Neural cell (in vitro differentiated cells): ENCODE data around the gene CLTCL1. TPM values are rescaled to one million over a fixed set of nuclear protein-coding genes. Genes with fewer than 3 reads are reported as not detected.

ENCODE experiments used
- H2AFZ ChIP-seq: fragments of 200-600, 300-800 bp; sonication (generic), shearing (Covaris generic); 2 replicates; pipeline ENCODE4 v1.6.0; 2014; ENCODE audit warnings: low read depth, mild to moderate bottlenecking, antibody characterized with exemption, low read length, moderate library complexity
- H3F3A ChIP-seq: fragments of 200-600 bp; shearing (Covaris generic); 2 replicates; pipeline ENCODE4 v1.6.1; 2016; ENCODE audit warnings: mild to moderate bottlenecking, moderate library complexity, mixed read lengths, antibody characterized with exemption, low read length; ENCODE audit not compliant: insufficient read depth, poor library complexity, severe bottlenecking
- H3K27ac ChIP-seq: fragments of 200-600, 300-800 bp; sonication (generic), shearing (Covaris generic); 2 replicates; pipeline ENCODE4 v1.5.1; 2014; ENCODE audit warnings: mild to moderate bottlenecking, low read length, moderate library complexity
- H3K27me3 ChIP-seq: fragments of 300-800, 200-600 bp; sonication (generic), shearing (Covaris generic); 2 replicates; pipeline ENCODE4 v1.6.0; 2014; ENCODE audit warnings: mild to moderate bottlenecking, low read depth, low read length, moderate library complexity; ENCODE audit not compliant: insufficient read depth
- H3K36me3 ChIP-seq: fragments of 300-800, 200-600 bp; sonication (generic), shearing (Covaris generic); 2 replicates; pipeline ENCODE4 v1.5.1; 2014; ENCODE audit warnings: mild to moderate bottlenecking, antibody characterized with exemption, low read length, moderate library complexity; ENCODE audit not compliant: insufficient read depth
- H3K4me2 ChIP-seq: fragments of 300-800, 200-600 bp; sonication (generic), shearing (Covaris generic); 2 replicates; pipeline ENCODE4 v1.6.0; 2014; ENCODE audit warnings: mild to moderate bottlenecking, low read length
- H3K4me3 ChIP-seq: fragments of 300-800, 200-600 bp; sonication (generic), shearing (Covaris generic); 2 replicates; pipeline ENCODE4 v1.5.1; 2014; ENCODE audit warnings: mild to moderate bottlenecking, low read length, moderate library complexity
- H3K79me2 ChIP-seq: fragments of 200-600 bp; shearing (Covaris generic); replicated peaks from 2 replicates; pipeline ENCODE4 v1.6.0; 2014; ENCODE audit warnings: mild to moderate bottlenecking, low read length, moderate library complexity; ENCODE audit not compliant: insufficient read depth
- H3K9ac ChIP-seq: fragments of 300-800, 200-600 bp; sonication (generic), shearing (Covaris generic); 2 replicates; pipeline ENCODE4 v1.6.1; 2016; ENCODE audit warnings: mild to moderate bottlenecking, low read length, mixed read lengths
- H3K9me2 ChIP-seq: fragments of 200-600 bp; shearing (Covaris generic); 2 replicates; pipeline ENCODE4 v1.6.1; 2016; ENCODE audit warnings: mild to moderate bottlenecking, low read length, mixed read lengths; ENCODE audit not compliant: insufficient read depth
- H3K9me3 ChIP-seq: fragments of 200-600, 300-800 bp; sonication (generic), shearing (Covaris generic); 2 replicates; pipeline ENCODE4 v1.6.1; 2016; ENCODE audit warnings: mild to moderate bottlenecking, mixed run types, low read length, moderate library complexity, mixed read lengths
- H4K20me1 ChIP-seq: fragments of 200-600 bp; shearing (Covaris generic); 2 replicates; pipeline ENCODE4 v1.6.1; 2016; ENCODE audit warnings: mild to moderate bottlenecking, mixed run types; ENCODE audit not compliant: insufficient read depth
- CTCF ChIP-seq: fragments of 450-650 bp; IDR thresholded peaks from 2 replicates; pipeline ENCODE4 v1.5.1; 2014; ENCODE audit warnings: antibody characterized with exemption, mild to moderate bottlenecking, moderate library complexity; ENCODE audit not compliant: poor library complexity, severe bottlenecking
- EP300 ChIP-seq: fragments of 450-650 bp; conservative IDR thresholded peaks from 2 replicates; pipeline ENCODE4 v1.6.1; 2014; ENCODE audit warnings: antibody characterized with exemption, mild to moderate bottlenecking, moderate library complexity; ENCODE audit not compliant: poor library complexity, severe bottlenecking
- EZH2 ChIP-seq: fragments of 200-600, 300-800 bp; shearing (Covaris generic), sonication (generic); IDR thresholded peaks from 2 replicates; pipeline ENCODE4 v1.6.1; 2014; ENCODE audit warnings: antibody characterized with exemption, low read length, borderline replicate concordance, mild to moderate bottlenecking; ENCODE audit not compliant: insufficient read depth, poor library complexity, severe bottlenecking
- MXI1 ChIP-seq: fragments of 450-650 bp; conservative IDR thresholded peaks from 2 replicates; pipeline ENCODE4 v1.6.1; 2014; ENCODE audit warnings: antibody characterized with exemption, mild to moderate bottlenecking; ENCODE audit not compliant: poor library complexity, severe bottlenecking
- POLR2AphosphoS5 ChIP-seq: IDR thresholded peaks from 2 replicates; pipeline ENCODE4 v1.6.1; 2012
- RAD21 ChIP-seq: fragments of 450-650 bp; conservative IDR thresholded peaks from 2 replicates; pipeline ENCODE4 v1.6.1; 2014; ENCODE audit warnings: antibody characterized with exemption, mild to moderate bottlenecking, moderate library complexity
- REST ChIP-seq: IDR thresholded peaks from 2 replicates; pipeline ENCODE4 v1.6.1; 2012; ENCODE audit warnings: borderline replicate concordance
- SMC3 ChIP-seq: fragments of 450-650 bp; conservative IDR thresholded peaks from 2 replicates; pipeline ENCODE4 v1.6.1; 2014; ENCODE audit warnings: antibody characterized with exemption, mild to moderate bottlenecking, moderate library complexity; ENCODE audit not compliant: poor library complexity
- TAF1 ChIP-seq: IDR thresholded peaks from 2 replicates; pipeline ENCODE4 v1.6.1; 2012; ENCODE audit warnings: low read depth
- polyA plus RNA-seq: library from polyadenylated mRNA; depleted of rRNA; stranded (reverse); fragments of >200 nt; gene quantifications from 2 replicates; pipeline ENCODE4 v1.2.3, GENCODE V29; 2014

Gene CLTCL1
- polyA plus RNA-seq, 1 donor from 2014 or later = 7.8 TPM

DNA sequence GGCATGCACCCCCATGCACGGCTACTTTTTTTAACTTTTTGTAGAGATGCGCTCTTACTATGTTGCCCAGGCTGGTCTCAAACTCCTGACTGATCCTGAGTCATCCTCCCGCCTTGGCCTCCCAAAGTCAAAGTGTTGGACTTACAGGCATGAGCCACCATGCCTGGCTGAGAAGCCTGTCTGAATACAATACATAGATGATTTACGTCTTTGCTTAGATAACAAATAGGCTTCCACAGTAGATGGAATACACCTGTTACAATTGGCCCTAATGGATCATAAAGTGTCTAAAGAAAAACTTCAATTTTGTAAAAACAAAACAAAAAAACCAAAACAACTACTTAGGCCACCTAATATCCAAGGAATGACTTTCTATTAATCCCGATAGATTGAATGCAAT, 13.0 kb upstream of the CLTCL1 start:
- no peak overlapping the region for H3K4me3 ChIP-seq
- no peak overlapping the region for H3K4me2 ChIP-seq
- H3K27ac ChIP-seq = no peak overlapping the region
- no peak overlapping the region for H3K9ac ChIP-seq
- H3F3A ChIP-seq = no peaks in the 10 kb centered on the region
- H3K9me2 ChIP-seq = no peaks in the 10 kb centered on the region
- no peaks in the 10 kb centered on the region for H4K20me1 ChIP-seq
- H3K9me3 ChIP-seq = no peaks in the 10 kb centered on the region
- H3K27me3 ChIP-seq = no peaks in the 10 kb centered on the region
- H2AFZ ChIP-seq = no peak overlapping the region
- no peaks in the 10 kb centered on the region for H3K36me3 ChIP-seq
- no peak for TF ChIP-seq EZH2
- TF ChIP-seq CTCF = no peak
- TF ChIP-seq SMC3 = no peak
- TF ChIP-seq RAD21 = no peak
- TF ChIP-seq REST = no peak
- no peak for TF ChIP-seq TAF1
- TF ChIP-seq POLR2AphosphoS5 = no peak
- TF ChIP-seq EP300 = no peak
- TF ChIP-seq MXI1 = no peak
- H3K79me2 ChIP-seq = no peaks in the 10 kb centered on the region

DNA sequence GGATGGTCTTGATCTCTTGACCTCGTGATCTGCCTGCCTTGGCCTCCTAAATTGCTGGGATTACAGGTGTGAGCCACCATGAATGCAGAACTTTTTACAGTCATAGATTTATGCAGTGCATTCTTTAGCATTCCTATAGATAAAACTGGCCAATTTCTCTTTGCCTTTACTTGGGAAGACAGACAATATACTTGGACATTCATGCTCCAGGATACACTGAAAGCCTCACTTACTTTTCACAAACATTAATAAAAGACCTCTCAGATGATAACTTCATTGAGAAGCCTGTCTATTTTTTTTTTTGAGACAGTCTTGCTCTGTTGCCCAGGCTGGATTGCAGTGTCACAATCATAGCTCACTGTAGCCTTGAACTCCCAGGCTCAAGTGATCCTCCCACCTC, 12.3 kb upstream of the CLTCL1 start:
- Histone ChIP-seq H3K9me2 (no peaks in the 10 kb centered on the region), H3K4me3 (no peak overlapping the region), H3K9ac (no peak overlapping the region), H3K9me3 (no peaks in the 10 kb centered on the region), H2AFZ (no peak overlapping the region), H3K79me2 (no peaks in the 10 kb centered on the region), H4K20me1 (no peaks in the 10 kb centered on the region), H3K4me2 (no peak overlapping the region), H3K36me3 (no peaks in the 10 kb centered on the region), H3K27me3 (no peaks in the 10 kb centered on the region), H3F3A (no peaks in the 10 kb centered on the region), H3K27ac (no peak overlapping the region)
- TF ChIP-seq EZH2 = no peak
- TF ChIP-seq EP300 = no peak
- no peak for TF ChIP-seq RAD21
- no peak for TF ChIP-seq TAF1
- TF ChIP-seq CTCF = no peak
- no peak for TF ChIP-seq SMC3
- TF ChIP-seq POLR2AphosphoS5 = no peak
- TF ChIP-seq REST = no peak
